NCI-H1105 (cell line): ENCODE measurements around the gene COP1.

Source experiments
- DNase-seq: peaks from one replicate; lab custom pipeline; 2025; lab: John Stamatoyannopoulos, UW

COP1 gene

DNA sequence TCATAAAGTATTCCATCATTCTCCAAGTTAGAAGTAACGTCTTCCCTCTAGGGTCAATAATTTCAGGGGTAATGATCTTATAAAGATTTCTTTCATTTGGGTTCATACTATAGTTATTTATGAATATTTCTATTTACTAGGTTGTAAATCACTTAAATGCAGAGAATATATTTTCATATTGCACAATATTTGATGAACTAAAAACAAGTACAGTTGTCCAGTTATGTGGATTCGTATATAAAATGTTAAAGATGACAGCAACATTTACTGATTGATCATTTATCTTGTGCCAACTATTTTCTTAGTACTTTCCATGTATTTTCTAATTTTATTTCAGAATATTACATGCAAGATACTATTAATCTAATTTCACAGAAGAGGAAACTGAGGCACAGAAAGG lies 243.3 kb downstream of the COP1 start:
- no peak for DNase-seq

DNA sequence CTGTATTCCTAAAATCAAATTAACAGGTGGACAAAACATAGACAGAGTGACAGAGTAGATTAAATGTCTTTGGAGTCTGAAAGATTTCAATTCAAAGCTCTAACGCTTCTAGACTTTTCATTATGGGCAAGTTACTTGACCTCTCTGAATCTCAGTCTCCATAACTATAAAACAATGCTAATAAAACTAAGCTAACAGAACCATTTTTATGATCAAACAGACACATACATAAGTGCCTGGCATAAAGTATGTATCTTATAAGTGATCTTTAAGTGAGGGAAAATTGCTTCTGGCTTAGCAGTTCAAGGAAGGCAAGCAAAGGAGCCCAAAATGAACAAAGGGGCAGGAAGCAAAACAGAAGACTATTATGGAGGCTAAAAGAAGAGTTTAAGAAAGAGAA lies 246.9 kb downstream of the COP1 start:
- no peak for DNase-seq

DNA sequence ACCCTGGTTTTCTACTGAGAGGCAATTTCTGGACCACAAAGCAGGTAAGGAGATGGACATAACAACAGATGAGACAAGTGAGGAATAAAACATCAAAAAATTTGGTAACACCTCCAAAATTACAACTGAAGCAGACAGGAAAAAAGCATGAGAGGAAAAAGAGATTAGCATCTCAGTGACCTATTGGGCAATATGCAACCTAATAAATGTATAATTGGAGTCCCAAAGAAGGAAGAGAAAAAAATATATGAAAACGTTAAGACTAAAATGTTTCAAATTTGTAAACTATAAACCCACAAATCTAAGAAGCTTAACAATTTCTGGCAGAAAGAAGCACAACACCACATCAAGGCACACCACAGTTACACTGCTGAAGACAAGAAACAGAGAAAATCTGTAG lies 255.5 kb downstream of the COP1 start:
- no peak for DNase-seq

DNA sequence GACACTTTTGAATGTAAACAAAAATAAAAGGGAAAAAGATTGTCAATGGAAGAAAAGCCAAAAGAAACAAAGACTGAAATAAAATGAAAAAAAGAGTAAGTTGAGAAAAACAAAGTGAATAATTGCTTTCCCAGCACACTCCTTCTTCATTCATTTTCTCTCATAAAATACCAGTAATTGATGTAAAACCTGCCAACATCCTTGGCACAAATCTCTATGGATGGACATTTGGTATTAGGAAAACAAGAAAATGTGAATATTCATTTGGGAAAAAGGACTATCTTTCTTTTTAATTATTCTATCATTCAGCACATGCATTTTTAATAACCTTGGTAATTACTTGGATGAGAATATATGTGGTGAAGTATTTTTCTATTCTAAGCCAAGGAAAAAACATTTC lies 259.3 kb downstream of the COP1 start:
- no peak for DNase-seq

DNA sequence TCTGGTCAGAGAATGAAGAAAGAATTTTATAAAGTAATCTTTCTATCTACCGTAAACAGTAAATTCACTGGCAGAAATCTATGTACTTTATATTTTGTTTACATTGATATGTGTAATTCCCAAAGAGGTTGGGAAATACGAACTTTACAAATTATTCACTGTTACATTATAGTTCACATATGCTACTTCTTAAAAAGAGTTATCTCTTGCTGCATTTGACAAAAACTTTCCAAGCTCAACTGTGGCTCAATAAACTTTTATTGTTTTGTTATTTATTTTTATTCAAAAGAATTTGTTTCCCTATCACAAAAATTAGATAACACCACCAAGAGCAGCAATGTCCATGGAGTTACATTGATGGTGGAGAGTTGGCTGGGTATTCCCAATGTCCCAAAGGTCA lies 262.5 kb downstream of the COP1 start:
- no peak for DNase-seq

DNA sequence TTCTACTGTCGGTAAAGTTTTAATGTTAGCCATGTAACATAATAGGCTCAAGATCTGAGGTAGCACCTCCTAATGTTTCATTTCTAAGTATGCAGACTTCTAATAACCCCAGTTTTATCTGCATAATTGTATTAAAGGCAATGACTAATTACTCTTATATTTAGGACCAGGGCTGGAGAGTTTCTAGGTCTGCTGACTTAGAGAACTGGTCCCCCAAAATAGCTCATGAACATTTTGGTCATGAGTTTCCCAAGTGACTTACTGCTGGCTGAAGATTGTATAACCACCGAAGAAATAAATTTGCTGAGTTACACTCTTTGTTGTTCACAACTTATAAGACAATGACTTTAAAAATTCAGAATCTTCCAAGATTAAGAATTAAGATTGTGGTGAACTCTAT lies 265.9 kb downstream of the COP1 start:
- DNase-seq: no peak

DNA sequence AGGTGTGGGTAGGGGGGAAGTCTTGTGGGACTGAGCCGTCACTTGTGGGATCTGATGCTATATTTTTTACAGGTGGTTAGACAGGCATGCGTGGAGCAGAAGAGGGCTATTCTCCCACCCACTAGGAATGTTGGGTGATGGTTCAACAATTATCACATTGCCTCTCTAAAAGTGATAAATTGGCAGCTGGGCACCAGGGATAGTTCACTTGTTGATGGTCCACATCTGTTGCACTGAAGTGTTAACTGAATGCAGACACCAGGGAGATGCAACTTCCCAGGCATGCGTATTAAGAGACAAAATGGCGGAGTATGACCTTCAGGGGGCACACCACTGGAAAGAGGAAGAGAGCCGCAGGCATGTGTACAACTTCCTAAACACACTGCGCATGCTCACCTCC lies 270.4 kb downstream of the COP1 start:
- no peak for DNase-seq

DNA sequence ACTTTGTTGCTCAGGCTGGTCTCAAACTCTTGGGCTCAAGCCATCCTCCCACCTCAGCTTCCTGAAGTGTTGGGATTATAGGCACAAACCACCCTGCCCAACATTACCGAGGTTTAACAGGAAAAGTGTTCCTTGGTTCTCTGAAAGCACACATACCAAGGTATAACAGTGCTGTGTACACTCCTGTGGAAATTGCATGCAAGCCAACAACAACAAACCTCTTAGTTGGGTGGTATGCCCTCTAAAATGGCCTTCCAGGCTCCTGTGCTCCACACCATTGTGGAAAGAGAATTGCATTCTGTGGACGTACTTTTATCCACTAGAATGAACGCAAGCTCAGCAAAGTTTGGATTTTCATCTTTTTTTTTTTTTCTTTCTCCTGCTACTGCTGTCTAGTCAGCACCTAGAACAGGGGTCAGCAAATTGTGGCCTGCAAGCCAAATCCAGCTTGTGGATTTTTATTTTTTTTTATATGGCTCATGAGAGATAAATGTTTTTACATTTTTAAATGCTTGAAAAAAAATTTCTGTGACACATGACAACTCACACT lies 271.4 kb downstream of the COP1 start:
- DNase-seq: no peak

DNA sequence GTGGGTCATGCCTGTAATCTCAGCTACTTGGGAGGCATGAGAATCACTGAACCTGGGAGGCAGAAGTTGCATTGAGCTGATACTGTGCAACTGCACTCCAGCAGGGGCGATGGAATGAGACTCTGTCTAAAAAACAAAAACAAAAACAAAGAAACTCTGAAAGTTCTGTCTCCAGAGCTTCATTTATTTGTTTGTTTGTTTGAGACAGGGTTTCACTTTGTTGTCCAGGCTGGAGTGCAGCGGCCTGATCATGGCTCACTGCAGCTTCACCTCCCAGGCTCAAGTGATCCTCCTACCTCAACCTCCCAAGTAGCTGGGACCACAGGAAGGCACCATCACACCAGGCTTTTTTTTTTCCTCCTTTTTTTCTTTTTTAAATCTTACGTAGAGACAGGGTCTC lies 271.9 kb downstream of the COP1 start:
- DNase-seq: no peak

DNA sequence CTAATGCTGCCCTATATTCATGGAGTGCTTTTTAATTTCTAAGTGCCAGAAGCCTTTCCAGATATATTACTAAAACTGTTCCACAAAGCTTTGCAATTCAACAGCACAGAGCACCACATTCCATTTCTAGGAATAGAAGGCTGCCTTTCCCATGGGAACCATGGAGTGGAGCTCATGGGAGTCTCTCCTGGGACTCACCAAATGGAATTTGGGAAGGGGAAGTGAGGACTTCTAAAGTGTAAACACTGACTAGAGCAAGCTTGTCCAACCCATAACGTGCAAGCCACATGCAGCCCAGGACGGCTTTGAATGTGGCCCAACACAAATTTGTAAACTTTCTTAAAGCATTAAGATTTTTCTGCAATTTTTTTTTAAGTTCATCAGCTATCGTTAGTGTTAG lies 273.3 kb downstream of the COP1 start:
- DNase-seq: no peak

DNA sequence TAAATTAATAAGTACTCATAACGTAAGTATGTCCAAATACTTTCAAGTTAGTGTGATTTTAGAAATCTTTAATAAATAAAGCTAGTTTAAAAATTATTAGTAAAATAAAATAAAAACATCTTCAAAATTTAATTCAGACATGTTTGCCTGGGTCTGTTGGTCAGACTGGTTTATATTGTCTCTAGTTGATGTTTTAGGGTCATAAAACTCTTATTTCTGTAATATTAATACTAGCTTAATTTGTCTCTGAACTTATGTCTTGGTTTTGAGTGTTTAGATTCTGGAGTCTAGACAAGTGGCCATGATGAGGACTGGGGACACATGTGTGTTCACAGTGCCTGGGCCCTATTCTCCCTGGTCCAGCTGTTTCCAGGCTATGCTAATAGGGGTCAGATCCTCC lies 279.1 kb downstream of the COP1 start:
- DNase-seq: no peak

DNA sequence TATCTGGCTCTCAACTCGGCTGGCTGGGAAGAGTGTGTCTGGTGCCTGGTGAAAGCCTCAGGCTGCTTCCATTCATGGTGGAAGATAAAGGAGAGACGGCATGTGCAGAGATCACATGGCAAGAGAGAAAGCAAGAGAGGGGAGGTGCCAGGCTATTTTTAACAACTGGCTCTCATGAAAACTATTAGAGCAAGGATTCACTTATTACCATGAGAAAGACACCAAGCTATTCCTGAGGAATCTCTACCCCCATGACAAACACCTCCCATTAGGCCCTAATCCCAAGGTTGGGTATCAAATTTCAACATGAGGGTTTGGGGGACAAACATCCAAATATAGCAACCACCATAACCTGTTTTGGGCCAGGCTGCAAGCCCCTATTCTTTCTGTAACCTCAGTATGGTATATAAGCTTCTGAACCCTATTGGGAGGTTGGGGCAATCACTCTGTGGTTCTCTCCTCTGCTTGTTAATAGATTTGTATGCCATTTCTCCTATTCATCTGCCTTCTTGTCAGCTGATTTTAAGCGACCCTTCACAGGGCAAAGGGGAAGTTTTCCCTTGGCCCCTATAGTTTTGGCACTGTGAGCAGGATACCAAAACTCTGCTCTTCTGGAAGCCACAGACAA lies 284.7 kb downstream of the COP1 start:
- DNase-seq: no peak

DNA sequence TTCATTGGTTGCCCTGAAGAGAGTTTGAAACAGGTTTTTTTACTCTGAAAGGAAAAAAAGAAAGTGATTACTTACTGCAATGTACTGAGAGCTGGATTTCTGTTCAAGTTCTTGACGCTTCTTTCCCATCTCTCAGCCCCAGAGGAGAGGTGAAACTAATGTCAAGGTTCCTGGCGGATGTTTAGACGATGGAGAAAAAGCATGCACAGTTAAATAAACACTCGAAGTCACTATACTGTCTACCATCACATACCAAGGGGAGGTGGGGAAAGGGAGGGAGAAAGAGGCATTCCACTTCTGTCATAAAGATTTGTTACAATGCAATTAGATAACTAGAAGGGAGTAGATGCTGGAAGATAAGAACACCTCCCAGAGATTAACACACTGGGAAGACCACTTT lies 286.7 kb downstream of the COP1 start:
- no peak for DNase-seq

DNA sequence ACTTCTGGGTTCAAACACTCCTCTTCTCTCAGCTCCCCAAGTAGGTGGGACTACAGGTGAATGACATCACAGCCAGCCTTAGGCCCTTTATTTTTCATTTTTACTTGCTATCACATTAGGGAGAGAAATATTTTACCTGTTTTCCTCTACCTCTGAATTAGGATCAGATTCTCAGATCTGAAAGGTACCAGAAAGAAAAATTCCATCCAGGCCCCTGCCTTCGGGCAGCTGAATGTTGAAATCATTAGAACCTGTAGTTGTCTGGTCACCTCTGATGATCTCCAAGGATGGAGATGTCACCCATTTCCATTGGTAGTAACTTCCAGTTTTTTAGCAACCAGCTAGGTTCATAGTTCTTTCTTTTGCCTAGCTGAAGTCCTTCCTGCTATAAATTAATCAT lies 288.1 kb downstream of the COP1 start:
- DNase-seq: no peak

DNA sequence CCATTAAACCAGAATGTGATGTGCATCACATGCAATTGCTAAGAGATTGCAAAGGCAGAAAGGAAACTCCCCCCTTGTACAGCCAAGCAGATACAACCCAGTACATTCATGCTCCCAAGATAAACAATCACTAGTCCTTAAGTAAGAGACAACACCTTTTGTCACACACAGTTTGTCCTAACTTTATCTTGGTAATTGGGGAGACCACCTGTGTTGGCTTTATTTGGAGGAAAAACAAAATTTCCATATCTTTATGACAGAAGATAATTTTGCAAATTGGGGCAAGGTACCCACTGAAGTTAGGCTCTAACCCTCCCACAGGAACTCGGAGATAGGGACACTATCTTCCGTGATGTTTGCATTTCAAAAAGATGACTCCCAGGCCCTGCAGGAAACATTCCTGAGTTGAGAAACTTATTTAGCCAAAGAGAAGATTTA lies 288.7 kb downstream of the COP1 start:
- no peak for DNase-seq

DNA sequence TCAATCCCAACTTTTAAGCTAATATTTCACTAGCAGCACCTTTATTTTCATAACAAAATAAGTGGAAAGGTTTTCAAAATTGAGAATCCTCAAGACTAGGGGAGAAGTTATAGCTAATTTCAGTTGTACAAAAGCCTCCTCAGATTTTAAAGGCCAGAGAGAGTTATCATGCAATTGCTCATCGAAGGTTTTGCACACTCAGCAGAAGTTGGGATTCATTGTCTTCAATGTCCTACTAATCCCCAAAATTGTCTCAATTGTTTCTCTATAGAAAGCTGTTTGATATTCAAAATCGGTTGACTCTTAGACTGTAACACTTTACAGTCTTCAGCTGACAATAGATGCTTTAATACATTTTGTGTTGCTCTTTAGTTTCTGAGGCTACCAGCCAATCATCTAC lies 293.0 kb downstream of the COP1 start:
- DNase-seq: no peak

DNA sequence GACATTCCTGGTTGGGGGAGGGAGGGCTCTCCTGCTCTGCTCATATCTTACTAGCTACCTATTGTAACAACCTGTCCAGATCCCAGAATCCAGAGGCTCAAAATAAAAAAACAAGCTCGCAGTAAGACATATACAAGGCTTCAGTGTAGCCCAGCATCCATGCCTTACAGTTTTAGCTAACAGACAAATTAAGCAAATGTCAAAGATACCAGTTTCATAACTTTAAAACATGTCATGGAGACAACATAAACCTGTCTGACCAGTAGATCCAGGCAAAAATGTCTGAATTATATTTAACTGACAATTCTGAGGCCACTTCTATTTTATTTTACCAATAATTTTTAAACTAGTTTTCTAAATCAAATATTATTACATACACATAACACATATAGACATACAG lies 295.9 kb downstream of the COP1 start:
- no peak for DNase-seq

DNA sequence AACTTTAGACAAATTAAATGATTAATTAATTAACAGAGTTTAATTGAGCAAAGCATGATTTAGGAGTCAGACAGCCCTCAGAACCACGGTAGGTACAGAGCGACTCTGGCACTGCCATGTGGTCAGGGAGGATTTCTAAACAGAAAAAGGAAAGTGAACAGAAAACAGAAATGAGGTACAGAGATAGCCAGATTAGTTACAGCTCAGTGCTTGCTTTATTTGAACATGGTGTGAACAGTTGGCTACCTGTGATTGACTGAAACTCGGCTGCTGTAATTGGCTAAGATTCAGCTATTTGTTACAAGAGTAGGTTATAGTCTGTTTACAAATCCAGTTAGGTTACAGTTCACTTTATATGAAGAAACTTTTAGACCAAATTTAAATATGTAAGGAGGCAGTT lies 300.7 kb downstream of the COP1 start:
- DNase-seq: no peak

DNA sequence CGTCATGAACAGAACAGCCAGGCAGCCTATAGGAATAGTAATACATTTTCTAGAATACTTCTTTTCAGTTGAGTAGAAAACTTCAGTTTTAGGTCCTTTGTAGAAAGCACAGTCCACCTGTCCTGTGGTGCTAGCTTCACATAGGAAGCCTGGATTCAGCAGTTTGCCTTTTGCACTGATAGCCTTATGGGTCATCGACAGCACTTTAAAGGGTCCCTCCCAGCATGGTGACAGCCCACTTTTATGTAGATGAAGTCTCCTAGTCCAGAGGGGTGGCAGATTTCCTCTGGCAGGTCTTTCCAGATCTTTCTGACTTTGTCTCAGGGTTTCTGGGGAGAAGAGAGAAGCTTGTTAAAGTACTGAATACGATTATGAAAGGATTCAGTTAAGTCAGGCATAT lies 302.3 kb downstream of the COP1 start:
- no peak for DNase-seq

DNA sequence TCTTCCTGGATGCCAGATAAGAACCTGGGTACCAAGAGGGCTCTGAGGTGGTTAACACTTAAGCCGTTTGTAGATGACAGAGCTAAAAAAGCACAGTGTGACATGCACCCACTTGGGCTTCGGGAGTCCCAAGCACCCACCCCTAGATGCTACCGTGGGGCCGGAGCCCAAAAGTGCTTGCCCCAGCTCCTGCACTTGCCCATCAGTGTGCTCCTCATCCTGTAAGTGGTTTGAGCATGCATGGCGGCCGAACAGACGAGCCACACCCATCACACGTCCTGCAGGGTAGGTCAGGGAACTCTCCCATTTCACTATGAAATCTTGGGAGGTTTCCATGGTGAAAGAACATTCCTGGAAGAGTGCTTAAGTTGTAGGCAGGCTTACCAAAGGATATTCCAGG lies 304.8 kb downstream of the COP1 start:
- DNase-seq: no peak

DNA sequence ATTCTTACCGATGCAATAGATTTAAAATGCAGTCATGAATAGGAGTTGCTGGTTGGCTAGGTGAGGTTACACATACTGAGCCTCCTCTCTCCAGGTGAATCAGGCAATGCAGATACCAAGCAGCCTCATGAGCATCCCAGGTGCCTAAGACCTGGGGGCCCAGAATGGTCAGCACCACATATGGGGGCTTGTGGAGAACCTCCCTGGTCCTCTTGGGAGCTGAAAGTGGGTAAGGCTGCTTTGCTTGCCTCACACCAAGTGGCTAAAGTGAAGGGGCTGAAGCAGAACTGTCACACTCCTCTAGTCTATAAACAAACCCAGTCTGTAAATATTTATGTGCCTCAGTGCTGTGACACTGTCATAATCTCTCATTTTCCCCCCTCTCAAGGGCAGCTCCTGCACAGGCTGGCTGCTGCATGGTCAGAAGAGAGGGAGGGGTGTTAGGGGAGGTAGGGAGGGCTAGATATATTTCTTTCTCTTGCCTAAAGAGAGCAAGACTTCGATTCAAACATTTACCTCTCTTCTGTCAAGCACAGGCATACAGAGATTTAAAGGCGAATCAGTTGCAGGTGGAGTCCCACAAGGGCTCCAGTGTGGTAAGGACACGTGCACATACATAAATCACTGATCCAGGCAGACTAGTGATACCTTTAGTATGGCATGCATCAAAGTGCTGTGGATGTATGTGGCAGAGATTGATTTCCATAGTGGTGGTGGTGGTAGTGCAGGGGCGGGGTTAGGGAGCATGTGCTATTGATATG lies 305.8 kb downstream of the COP1 start:
- no peak for DNase-seq

DNA sequence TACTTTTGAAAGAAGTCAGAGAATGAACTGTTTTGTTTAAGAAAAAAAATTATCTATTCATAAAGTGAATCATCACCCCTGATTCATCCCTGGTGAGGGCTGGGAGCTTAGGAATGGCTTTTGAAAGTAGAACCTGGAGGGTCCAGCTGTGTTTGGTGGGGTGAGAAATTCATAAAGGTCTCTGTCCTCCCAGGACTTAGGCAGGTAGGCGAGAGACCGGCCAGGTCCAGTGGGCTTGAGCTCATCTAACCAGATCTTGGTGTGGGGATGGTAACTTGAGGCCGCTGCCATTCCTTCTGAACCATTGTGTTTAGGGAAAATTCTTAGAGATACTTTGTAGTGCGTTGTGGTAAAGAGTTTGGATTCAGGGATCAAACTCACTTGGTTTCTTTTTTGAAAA lies 306.9 kb downstream of the COP1 start:
- DNase-seq: no peak

DNA sequence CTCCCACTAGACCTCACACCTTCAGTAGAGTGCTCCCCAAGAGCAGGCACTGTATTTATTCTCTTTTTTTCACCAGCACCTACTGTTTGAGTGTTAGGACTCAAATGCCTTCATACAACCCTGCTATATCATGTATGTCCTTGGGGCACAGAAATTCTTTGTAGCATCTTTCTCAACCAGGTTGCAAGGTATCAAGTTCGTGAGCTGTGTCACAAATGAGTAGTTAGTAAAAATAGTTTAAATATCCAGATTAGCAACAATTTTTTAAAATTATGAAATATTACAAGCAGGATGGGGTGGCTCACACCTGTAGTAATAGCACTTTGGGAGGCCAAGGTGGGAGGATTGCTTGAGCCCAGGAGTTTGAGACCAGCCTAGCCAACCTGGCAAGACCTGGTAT lies 311.1 kb downstream of the COP1 start:
- DNase-seq: no peak
